ENCODE results near the gene MYBPC3. TPM values are rescaled to one million over a fixed set of nuclear protein-coding genes. Genes with fewer than 3 reads are reported as not detected.
"Not testable (repeated sequence)": the region's sequence is repeated elsewhere in the genome, so short reads cannot be mapped to it uniquely, and the experiment has no call there.

The MYBPC3 gene
- total RNA-seq, 1 experiment from 2014 or later = 0.05 TPM

DNA sequence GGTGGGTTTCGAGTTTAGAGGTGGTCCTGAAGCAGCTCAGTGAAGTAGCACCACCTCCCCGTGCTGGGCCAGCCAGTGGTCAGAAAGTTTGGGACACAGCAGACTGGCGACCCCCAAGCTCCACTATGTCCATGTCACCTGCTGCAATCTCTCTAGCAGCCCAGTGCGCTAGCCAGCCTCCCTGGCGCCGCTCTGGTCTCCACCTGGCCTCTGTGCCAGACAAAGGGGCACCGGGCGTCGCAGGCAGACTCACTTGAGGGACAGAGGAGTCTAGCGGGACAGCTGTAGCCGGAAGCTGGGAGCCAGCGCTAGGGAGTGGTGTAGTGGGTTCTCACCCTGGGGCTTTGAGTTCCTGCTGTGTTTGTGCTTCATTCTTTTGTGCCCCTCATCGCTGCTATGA, 25.5 kb downstream of the MYBPC3 start:
- DNase-seq (ENCODE audit: extremely low read depth, low read depth) = no peak

GRCh38 chr11:47326198-47326597, 26.3 kb downstream of the MYBPC3 start:
- no peak for DNase-seq (ENCODE audit: extremely low read depth, low read depth)

DNA sequence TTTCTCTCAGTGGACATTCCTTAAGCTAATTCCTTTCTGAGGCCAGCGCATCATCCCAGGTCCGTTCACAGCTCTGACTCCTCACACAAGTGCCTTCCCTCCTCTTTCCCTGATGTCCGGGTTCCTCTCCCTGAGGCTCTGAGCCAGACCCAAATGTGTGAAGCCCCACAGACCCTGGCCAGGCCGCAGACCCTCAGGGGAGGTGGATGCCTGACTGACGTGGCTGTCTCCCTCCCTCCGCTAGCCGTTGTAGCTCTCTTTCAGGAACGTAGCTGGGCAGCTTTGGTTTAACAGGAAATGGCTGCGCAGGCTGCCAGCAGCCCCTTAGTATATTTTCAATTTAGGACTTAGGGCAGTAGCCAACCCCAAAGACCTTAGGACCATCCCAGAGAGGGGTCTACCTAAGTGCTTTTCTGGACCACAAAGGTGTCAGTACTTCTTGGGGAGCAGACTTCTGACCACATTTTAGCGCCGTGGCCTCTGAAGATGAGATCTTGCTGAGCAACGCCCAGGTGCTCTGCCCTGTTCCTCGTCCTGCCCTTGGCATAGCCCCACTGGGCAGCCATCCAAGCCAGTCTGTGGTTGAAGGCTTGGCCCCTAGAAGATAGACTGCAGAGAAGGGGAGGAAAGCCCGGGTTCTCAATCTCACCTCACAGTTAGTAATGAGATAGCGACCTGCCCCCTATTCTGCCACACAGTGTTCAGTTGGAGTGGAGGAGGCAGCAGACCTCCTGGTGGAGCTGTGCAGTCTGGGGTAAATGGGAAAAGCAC, 27.0 kb downstream of the MYBPC3 start:
- no peak for DNase-seq (ENCODE audit: extremely low read depth, low read depth)

DNA sequence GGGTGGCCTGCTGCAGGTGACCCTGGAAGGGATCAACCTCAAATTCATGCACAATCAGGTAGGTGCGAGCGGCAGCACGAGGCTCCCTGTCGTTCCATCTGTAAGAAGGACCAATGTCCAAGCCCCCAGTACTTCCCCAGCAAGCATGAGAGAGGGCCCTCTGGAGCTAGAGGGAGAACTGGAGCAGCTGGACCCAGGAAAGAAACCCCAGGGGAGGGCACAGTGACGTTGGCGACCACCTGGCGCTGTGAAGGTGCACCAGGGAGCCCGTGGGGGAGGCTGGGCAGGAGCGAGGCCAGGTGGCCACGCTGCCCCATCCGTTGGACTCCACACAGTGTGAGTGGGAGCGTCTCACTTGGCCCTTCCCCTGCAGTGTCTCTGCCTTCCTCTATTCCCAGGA, 28.0 kb downstream of the MYBPC3 start:
- no peak for DNase-seq (ENCODE audit: extremely low read depth, low read depth)

- no peak for DNase-seq (ENCODE audit: extremely low read depth, low read depth)
Measured at GRCh38 chr11:47318166-47318565, 34.3 kb downstream of the MYBPC3 start.

DNA sequence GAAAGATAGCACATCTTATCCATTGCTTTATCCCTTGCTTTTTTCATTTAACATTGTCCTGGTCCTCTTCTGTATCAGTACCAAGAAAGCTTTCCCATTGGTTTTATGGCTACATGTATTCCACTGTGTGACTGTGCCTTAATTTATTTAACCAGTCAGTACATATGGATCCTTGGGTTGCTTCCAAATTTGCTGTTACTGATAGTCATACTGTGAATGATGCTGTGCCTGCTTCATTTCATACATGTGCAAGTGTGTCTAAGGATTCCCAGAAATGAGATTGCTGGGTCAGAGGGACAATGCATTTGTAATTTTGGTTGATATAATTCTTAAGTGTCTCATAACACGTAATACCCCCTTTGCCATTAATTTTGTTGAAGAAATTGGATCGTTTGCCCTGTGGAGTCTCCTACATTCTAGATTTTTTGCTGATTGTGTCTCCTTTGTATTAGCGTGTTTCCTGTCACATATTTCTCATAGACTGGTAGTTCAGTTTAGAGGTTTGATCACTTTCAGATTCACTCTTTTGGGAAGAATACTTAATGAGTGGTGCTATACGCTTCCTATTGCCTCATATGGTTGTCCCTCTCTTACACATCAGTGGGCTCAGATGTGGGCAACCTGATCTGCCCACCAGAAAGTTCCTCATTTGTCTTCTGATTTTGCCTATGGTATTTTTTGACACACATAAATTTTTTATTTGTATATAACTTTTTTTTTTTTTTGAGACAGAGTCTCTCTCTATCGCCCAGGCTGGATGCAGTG, 35.3 kb downstream of the MYBPC3 start:
- DNase-seq (ENCODE audit: extremely low read depth, low read depth) = no peak

DNA sequence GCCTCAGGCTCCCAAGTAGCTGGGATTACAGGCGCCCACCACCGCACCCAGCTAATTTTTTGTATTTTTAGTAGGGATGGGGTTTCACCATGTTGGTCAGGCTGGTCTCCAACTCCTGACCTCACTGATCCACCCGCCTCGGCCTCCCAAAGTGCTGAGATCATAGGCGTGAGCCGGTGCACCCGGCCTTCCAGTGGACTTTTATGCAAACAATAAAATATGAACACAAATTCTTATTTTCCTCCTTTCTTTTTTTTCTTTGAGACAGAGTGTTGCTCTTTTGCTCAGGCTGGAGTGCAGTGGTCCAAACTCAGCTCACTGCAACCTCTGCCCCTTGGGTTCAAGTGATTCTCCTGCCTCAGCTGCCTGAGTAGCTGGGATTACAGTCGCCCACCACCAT, 36.0 kb downstream of the MYBPC3 start:
- not testable (repeated sequence) for DNase-seq (ENCODE audit: extremely low read depth, low read depth)

GRCh38 chr11:47314992-47315391, 37.5 kb downstream of the MYBPC3 start:
- no peak for DNase-seq (ENCODE audit: extremely low read depth, low read depth)

GRCh38 chr11:47308050-47308823, 44.3 kb downstream of the MYBPC3 start:
- no peak for DNase-seq (ENCODE audit: extremely low read depth, low read depth)

- DNase-seq (ENCODE audit: extremely low read depth, low read depth) = no peak
Measured at GRCh38 chr11:47306484-47306844, 46.0 kb downstream of the MYBPC3 start.

DNA sequence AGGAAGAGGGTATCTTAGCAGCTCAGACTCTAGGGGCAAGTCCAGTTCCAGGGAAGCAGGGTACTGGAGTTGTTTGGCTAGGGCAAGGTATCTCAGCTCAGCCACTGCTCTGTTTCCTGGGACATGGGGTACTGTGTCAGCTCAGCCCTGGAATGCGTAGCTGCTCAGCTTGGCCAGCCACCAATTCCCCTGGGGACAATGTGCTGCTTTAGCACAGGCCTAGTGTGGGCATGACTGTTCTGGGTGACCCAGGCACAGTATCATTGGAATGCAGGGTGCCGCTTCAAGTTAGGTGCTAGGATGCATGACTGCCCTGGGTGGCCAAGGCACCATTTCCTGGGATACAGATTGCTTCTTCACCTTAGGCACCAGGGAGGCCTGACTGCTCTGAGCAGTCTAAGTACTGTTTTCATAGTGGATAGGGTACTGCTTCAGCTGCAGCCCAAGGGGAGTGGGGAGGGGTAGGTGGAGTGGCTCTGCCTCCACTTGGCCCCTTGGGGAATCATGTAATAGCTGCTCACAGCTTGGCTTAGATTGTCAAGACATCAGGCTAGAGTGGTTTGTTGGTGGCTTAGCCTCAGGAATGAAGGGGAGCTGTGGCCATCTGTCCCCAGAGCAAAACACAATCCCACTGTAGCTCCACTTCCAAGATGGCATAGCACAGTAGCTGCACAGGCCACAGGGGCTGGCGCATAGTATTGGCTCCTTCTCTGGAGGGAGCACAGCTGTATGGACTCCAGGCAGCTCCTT, 46.6 kb downstream of the MYBPC3 start:
- no peak for DNase-seq (ENCODE audit: extremely low read depth, low read depth)

DNA sequence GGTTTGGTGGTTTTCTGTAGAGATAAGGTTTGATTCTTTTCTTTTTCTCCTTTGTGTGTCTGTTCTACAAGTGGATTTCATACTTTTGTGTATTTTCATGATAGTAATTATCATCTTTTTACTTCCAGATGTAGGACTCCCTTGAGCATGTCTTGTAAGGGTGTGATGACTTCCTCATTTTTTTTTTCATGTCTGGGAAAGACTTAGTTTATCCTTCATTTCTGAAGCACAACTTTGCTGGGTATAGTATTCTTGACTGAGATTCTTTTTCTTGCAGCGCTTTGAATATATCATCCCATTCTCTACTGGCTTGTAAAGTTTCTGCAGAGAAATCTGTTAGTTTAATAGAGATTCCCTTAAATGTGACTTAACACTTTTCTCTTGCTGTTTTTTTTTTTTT, 49.6 kb downstream of the MYBPC3 start:
- no peak for DNase-seq (ENCODE audit: extremely low read depth, low read depth)

- no peak for DNase-seq (ENCODE audit: extremely low read depth, low read depth)
Measured at GRCh38 chr11:47299078-47299477, 53.4 kb downstream of the MYBPC3 start.

GRCh38 chr11:47296045-47296444, 56.5 kb downstream of the MYBPC3 start:
- DNase-seq (ENCODE audit: extremely low read depth, low read depth) = no peak

DNA sequence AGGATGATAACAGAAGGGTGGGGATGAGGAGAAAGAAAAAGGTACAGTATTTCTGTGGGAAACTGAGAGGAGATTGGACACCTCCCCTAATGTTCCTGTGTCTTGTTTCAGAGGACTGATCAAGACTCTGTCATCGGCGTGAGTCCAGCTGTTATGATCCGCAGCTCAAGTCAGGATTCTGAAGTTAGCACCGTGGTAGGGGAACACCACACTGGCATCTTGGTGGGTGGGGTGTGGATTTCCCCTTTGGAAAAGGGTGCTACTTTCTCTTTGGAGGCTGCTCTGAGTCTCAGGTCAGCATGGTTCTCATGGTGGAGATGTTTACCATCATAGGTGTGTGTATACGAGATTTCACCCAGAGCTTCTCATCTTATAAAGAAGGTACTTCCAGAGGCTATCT, 57.1 kb downstream of the MYBPC3 start:
- no peak for DNase-seq (ENCODE audit: extremely low read depth, low read depth)

DNA sequence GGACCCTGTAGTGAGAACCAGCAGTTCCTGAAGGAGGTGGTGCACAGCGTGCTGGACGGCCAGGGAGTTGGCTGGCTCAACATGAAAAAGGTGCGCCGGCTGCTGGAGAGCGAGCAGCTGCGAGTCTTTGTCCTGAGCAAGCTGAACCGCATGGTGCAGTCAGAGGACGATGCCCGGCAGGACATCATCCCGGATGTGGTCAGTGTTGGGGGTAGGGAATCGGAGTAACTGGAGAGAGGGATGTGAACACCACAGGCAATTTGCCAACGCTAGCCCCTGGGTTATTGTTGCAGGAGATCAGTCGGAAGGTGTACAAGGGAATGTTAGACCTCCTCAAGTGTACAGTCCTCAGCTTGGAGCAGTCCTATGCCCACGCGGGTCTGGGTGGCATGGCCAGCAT, 62.6 kb downstream of the MYBPC3 start:
- no peak for DNase-seq (ENCODE audit: extremely low read depth, low read depth)

DNA sequence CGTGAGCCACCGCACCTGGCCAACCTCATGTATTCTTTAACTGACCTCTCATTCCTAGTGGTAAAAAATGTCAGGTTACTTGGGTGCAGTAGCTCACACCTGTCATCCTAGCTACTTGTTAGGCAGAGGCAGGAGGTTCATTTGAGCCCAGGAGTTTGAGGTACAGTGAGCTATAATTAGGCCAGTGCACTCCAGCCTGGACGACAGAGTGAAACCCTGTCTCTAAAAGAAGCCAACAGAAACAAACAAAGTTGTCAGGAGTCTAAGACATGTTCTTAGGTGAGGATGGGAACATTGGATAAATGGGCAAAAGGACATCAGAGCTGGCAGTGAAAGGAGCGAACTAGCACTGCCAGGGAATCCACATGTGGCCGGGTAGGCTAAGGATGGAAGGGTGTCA, 64.4 kb downstream of the MYBPC3 start:
- no peak for DNase-seq (ENCODE audit: extremely low read depth, low read depth)

GRCh38 chr11:47285969-47286770, 66.3 kb downstream of the MYBPC3 start:
- DNase-seq (ENCODE audit: extremely low read depth, low read depth) = no peak

- DNase-seq (ENCODE audit: extremely low read depth, low read depth) = no peak
Measured at GRCh38 chr11:47284151-47284550, 68.4 kb downstream of the MYBPC3 start.

- no peak for DNase-seq (ENCODE audit: extremely low read depth, low read depth)
Measured at GRCh38 chr11:47282462-47282861, 70.0 kb downstream of the MYBPC3 start.
